Measurements from ENCODE around the gene TRIM16.
"Not testable (repeated sequence)": the region's sequence is repeated elsewhere in the genome, so short reads cannot be mapped to it uniquely, and the experiment has no call there.

Gene TRIM16

DNA sequence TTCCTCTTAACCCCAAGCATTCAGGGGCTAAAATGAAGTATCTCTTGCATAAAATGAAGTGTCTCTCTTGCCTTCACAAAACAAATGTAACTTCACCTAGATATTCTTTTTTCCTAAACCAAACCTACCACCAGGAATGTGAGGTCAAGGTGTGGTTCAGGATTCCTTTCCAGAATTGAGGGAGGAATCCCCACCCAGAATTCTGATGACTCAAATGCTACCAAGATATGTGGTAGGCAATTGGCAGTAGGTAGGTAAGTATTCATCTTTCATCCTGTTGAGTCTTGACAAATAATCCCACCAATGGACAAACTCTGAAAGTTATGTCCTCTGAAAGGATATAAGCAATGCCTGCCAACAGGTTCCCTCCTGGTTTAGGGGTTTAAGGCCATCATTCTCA is 26.2 kb downstream of the TRIM16 start:
- no peak for DNase-seq

DNA sequence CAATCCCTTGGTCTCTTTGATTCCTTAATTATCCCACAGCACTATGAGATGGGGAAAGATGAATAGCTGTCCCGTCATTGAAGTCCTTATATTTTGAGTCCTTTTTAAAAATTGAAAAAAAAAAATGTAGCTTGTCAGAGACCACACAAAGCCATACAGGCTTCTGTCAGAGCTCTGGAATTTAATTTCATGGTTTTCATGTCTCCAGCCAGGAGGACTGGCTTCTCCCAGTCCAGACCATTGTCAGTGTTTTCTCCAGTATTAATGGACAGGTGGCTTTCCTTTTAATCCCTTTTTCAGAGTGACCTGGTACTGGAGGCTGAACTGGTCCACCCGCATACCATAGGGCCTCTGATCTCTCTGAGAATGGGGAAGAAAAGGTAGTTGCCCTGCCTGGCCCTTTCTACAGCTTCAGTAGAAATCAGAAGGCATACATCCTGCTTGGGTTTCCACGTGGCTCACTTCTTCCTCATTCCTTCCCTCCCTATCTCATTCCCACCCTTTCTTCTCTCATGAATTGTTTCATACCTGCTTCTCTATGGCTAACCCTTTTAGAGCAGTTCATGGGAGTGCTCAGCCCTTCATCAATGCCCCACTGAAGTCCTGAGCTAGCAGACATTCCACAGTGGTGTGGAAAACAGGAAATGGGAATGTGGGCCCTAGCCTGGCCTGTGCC is 29.1 kb downstream of the TRIM16 start:
- no peak for DNase-seq

GRCh38 chr17:15654401-15654800 is 29.7 kb downstream of the TRIM16 start:
- DNase-seq: not testable (repeated sequence)

GRCh38 chr17:15652960-15653359 is 31.2 kb downstream of the TRIM16 start:
- DNase-seq: no peak

DNA sequence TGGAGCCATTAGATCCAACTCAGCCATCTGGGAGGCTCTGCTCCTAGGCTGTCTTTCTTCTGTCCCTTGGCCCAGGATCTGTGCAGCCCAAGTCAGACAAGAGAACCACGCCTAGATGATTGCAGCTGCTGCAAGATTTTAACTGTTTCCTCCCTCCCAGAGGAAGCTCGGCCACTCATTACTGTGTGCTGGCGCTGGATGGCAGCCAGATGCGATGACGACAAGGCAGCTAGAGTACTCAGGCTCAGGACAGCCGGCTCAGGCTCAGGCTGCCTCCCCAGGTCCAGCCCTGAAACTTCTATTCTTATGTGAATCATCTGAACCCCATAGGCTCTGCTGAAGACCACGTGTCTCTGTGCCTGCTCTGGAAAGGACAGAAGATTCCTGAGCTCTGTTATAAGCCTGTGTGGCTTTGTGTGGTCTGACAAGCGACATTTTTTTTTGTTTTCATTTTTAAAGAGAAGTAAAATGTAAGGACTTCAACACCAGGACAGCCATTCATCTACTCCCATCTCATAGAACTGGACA is 32.5 kb downstream of the TRIM16 start:
- peak; percentile 80 to 82 for DNase-seq

DNA sequence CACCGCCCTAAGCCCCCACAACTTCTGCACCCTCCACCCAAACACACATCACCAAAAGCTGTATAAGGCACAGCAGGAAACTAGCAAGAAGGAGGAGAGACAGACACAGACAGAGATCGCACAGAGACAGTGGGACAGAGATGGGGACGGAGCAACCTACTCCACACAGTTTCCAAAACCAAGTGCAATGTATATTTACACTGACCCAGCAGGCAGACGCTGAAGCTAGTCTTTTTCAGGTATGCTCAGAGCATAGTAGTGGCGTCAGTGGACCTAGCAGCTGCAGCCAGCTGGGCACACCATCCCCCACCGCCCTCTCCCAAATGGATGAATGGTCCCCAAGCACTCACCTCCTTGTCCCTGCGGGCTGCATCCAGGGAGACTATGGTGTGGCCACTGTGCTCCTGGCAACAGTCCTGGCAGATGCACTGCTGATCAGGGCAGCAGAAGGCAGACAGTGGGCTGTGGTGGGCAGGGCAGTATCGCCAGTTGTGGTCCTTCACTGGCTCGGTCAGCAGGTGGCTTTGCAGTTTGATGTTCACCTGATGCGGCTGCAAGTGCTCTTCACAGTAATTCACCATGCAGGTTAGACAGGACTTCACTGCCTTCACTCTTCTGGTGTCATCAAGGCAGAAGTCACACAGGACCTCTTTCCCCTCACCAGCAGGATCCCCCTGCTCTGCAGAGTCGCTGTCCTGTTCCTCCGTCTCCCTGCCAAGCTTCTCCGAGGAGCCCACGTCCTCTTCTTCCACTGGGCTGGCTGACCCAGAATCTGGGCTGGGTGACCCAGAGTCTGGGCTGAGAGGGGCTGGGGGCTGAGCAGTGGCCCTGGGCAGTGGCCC is 33.1 kb downstream of the TRIM16 start:
- no peak for DNase-seq

GRCh38 chr17:15649861-15650421 is 34.2 kb downstream of the TRIM16 start:
- no peak for DNase-seq

DNA sequence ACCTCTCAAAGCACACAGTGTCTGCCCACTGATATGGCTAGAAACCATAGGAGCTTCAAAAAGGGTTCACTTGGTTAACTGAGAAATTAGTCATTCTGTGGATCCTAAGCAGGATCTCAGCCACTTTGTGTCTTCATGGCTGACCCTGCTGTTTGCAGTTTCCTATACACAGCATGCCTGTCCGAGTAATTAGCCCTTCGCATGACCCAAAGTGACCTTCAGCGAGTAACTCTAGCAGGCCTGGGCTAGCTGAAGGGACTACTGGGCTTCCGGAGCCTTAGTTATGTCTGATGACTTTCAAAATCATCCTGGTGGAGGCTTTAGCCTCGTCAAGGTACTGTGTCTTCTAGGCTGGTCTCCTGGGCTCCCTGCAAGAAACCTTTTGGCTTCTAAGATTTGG is 35.7 kb downstream of the TRIM16 start:
- DNase-seq: no peak

GRCh38 chr17:15645942-15646312 is 38.2 kb downstream of the TRIM16 start:
- DNase-seq: not testable (repeated sequence)

- not testable (repeated sequence) for DNase-seq
Measured at GRCh38 chr17:15645099-15645941, 38.8 kb downstream of the TRIM16 start.

DNA sequence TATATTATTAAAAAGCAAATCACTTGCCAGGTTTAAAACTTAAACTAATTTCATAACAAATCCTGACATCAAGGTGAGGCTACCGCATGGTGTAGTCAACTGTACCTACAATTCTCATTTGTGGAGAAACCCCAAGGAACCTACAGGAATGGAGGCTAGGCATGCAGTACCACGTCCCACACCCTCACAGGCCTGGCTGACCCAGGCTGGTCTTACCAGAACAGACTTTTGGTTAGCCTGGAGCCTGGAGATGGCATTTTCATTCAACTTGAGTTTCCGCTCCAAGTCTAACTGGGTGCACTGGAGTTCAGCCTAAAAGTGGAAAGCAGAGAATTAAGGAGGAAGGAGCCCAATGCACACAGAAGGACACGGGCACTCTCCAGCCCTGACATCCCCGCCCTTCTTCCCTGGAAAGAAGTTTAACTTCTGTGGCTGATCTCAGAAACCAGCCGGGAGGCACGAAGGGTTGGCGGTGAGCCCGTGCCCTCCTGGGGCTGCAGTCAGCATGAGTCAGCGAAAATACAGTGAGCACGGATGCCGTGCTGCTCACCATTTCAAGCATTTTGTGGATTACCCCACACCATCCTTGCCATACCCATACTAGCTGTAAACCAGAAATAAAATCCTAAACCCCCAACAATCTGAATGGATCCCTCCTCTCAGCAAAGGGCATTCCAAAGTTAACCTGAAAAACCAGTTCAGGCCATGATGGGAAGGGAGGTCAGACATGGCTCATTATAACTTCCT is 41.4 kb downstream of the TRIM16 start:
- not testable (repeated sequence) for DNase-seq

- not testable (repeated sequence) for DNase-seq
Measured at GRCh38 chr17:15642014-15642413, 42.1 kb downstream of the TRIM16 start.

- not testable (repeated sequence) for DNase-seq
Measured at GRCh38 chr17:15630930-15631453, 53.1 kb downstream of the TRIM16 start.

GRCh38 chr17:15629991-15630390 is 54.1 kb downstream of the TRIM16 start:
- DNase-seq: not testable (repeated sequence)

GRCh38 chr17:15623661-15624209 is 60.4 kb downstream of the TRIM16 start:
- DNase-seq: not testable (repeated sequence)

- not testable (repeated sequence) for DNase-seq
Measured at GRCh38 chr17:15623255-15623654, 60.9 kb downstream of the TRIM16 start.

DNA sequence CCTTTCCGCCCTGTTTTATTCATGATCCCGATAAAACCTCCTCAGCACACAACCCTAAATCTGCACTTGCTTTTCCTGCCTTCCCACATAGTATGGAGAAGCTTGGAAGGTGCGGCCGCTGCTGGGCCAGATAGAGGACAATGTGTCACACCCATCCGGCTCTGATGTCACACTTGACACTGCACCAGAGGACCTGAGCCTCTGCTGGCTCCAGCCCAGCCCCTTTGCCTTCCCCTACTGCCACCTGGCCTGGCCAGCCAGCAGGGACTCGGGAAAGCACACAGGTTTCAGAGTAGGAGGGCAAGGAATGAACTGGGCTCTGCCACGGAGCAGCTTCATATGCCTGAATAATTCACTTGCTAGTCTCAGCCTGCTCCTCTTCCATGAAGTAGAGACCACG is 62.0 kb downstream of the TRIM16 start:
- not testable (repeated sequence) for DNase-seq

DNA sequence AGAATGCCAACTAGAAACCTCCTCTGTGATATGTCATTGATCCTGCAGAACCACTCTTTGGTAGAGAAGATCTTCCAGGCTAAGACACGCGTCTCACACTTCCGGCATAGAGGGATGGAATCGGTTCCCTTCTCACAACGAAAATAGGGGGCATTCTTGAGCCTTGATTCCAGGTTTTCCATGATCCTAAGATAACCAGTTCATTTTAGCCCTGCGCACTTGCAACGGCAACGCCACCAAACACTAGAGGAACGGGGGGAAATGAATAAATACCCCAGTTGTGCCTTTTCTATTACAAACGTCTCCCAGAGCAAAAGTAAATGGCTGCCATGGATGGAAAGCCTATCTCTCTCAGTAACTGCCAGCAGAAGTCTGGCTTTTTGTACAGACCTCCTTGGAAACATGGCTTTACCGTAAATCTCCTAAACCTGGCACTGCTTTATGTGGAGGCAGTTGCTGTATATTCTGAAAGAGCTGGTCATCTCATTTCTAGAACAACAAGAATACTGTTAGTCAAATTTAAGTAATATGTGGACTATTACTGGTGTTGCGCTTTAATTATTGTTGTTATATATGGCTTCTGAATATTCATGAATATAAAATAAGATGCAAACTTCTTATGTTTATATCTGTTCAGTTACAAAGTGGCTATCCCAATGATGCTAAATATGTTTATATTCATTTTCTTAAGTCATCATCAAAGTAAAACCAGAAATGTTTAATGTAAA is 64.6 kb downstream of the TRIM16 start, which contains the start of gene FBXW10B:
TSS of gene FBXW10B (minus strand) at position 374 of the 728 bp plus-strand sequence. CDS start at position 182, 192 bp downstream.
- DNase-seq: not testable (repeated sequence)

GRCh38 chr17:15616828-15617227 is 67.3 kb downstream of the TRIM16 start:
- not testable (repeated sequence) for DNase-seq

DNA sequence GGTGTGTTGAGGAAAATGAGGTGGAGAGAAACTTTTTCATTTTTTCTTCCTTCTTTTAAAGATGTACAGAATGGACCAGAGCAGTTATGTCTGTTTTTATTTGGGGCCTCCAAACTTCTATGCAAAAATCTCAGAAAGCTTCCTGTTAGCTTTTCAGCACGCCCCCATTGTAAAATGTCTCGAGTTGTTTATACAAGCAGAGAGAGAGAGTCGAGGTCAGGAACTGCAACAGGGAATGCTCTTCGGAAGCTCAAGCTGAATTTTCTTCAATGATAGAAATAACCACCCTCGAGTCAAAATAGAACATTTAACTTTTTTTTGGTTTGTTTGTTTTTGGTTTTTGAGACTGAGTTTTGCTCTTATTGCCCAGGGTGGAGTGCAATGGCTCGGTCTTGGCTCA is 68.3 kb downstream of the TRIM16 start:
- DNase-seq: not testable (repeated sequence)

Data from AML-193 (cell line).